GM18498 (cell line): ENCODE data around the gene MPIG6B.

Experiments
- ATAC-seq: cut with Tn5 transposase; IDR thresholded peaks from one replicate; pipeline ENCODE4 v1.9.1; 2021; ENCODE audit warnings: mild to moderate bottlenecking, moderate library complexity; ENCODE audit not compliant: unreplicated experiment

Gene MPIG6B

GRCh38 chr6:31765559-31765909 lies 42.4 kb downstream of the MPIG6B start:
- ATAC-seq = no peak

GRCh38 chr6:31765910-31766794 lies 43.0 kb downstream of the MPIG6B start:
- no peak for ATAC-seq

GRCh38 chr6:31767096-31767645 lies 44.0 kb downstream of the MPIG6B start:
- ATAC-seq = no peak

GRCh38 chr6:31768363-31769257 lies 45.4 kb downstream of the MPIG6B start:
- ATAC-seq = no peak

- ATAC-seq = no peak
Observed at GRCh38 chr6:31769684-31770371, 46.7 kb downstream of the MPIG6B start.

- no peak for ATAC-seq
Observed at GRCh38 chr6:31770860-31771259, 47.7 kb downstream of the MPIG6B start.

GRCh38 chr6:31771992-31772358 lies 48.8 kb downstream of the MPIG6B start:
- ATAC-seq = no peak

GRCh38 chr6:31775184-31775583 lies 52.0 kb downstream of the MPIG6B start:
- no peak for ATAC-seq

GRCh38 chr6:31775633-31776484 lies 52.7 kb downstream of the MPIG6B start:
- ATAC-seq = no peak
